Peyer's patch (tissue), 4 donors: ENCODE measurements around the gene TCF12. TPM values are rescaled to one million over a fixed set of nuclear protein-coding genes. Genes with fewer than 3 reads are reported as not detected.

ENCODE experiments used
- DNase-seq, 3 donors: peaks; one replicate each; pipeline ENCODE4 v3.0.0-alpha.2; 2017 to 2019
- H3K27ac ChIP-seq, 4 donors: fragments of 200-600 bp; sonication (generic); one replicate each; pipeline ENCODE4 v1.5.1; 2016 to 2019
- H3K27me3 ChIP-seq, 2 donors: fragments of 200-600 bp; sonication (generic); one replicate each; pipeline ENCODE4 v1.5.1; 2019
- H3K36me3 ChIP-seq, 3 donors: fragments of 200-600 bp; sonication (generic); one replicate each; pipeline ENCODE4 v1.5.1; 2016 to 2019
- H3K4me1 ChIP-seq, 4 donors: fragments of 200-600 bp; sonication (generic); one replicate each; pipeline ENCODE4 v1.5.1; 2016 to 2019
- H3K4me3 ChIP-seq, 4 donors: fragments of 200-600 bp; sonication (generic); 1 replicate in 3 of 4; 2 replicates in 1 of 4; pipeline ENCODE4 v1.5.1; 2016 to 2019; ENCODE audit warnings: mild to moderate bottlenecking in 1 of 4
- H3K9me3 ChIP-seq, 4 donors: fragments of 200-600 bp; sonication (generic); one replicate each; pipeline ENCODE4 v1.5.1; 2016 to 2019; ENCODE audit warnings: mild to moderate bottlenecking in 1 of 4
- CTCF ChIP-seq, 6 experiments: fragments of 450-650 bp in 4 of 6; fragments of 200-600 bp in 2 of 6; sonication (generic) in 1 of 6; IDR thresholded peaks; one replicate each; pipeline ENCODE4 v1.5.1; 2017 to 2019; ENCODE audit warnings: antibody characterized with exemption in 6 of 6, mild to moderate bottlenecking in 3 of 6, moderate library complexity in 1 of 6
- POLR2A ChIP-seq, 2 donors: fragments of 450-650 bp; IDR thresholded peaks; one replicate each; pipeline ENCODE4 v1.5.1; 2017; ENCODE audit warnings: antibody characterized with exemption in 2 of 2, mild to moderate bottlenecking in 2 of 2, moderate library complexity in 2 of 2
- total RNA-seq, 4 donors: library from RNA; depleted of rRNA; stranded (reverse); fragments of >200 nt; gene quantifications; one replicate each; pipeline ENCODE4 v1.1.0, GENCODE V29; 2016

TCF12 gene
- total RNA-seq, 4 donors from 2014 or later, result 98.4 to 815 (median 215) TPM

DNA sequence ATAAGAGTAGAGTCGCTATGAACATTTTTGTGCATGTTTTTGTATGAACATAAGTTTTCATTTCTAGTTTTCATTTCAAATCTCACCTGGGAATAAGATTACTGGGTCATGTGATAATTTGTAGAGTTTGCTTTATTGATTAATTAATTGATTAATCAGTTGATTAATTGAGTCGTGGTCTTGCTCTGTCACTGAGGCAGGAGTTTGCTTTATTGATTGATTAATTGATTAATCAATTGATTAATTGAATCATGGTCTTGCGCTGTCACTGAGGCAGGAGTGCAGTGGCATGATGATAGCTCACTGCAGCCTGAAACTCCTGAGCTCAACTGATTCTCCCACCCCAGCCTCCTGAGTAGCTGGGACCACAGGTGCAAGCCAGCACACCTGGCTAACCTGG is 111.6 kb downstream of the TCF12 start:
- no peak for TF ChIP-seq CTCF (IDR thresholded peaks at IDR 0.05)
- no peak for TF ChIP-seq POLR2A (IDR thresholded peaks at IDR 0.05)
- no peak overlapping the region for H3K27ac ChIP-seq
- DNase-seq, result no peak
- no peak overlapping the region for H3K4me3 ChIP-seq
- no peaks in the 10 kb centered on the region for H3K9me3 ChIP-seq
- H3K27me3 ChIP-seq, result no peaks in the 10 kb centered on the region
- H3K4me1 ChIP-seq, result peaks cover 0 to 4% (median 0%) of the 10 kb centered on the region in 4 donors
- H3K36me3 ChIP-seq, result no peaks in the 10 kb centered on the region

GRCh38 chr15:57031082-57031481 is 112.6 kb downstream of the TCF12 start:
- H3K4me1 ChIP-seq, result peaks cover 0 to 4% (median 0%) of the 10 kb centered on the region in 4 donors
- DNase-seq, result no peak
- TF ChIP-seq CTCF (IDR thresholded peaks at IDR 0.05) (no peak), POLR2A (IDR thresholded peaks at IDR 0.05) (no peak)
- no peaks in the 10 kb centered on the region for H3K27me3 ChIP-seq
- H3K36me3 ChIP-seq, result no peaks in the 10 kb centered on the region
- H3K27ac ChIP-seq, result no peak overlapping the region
- H3K4me3 ChIP-seq, result no peak overlapping the region
- H3K9me3 ChIP-seq, result no peaks in the 10 kb centered on the region

GRCh38 chr15:57031605-57032004 is 113.2 kb downstream of the TCF12 start:
- DNase-seq, result no peak
- H3K27ac ChIP-seq, result no peak overlapping the region
- H3K36me3 ChIP-seq, result no peaks in the 10 kb centered on the region
- TF ChIP-seq POLR2A (IDR thresholded peaks at IDR 0.05) (no peak), CTCF (IDR thresholded peaks at IDR 0.05) (no peak)
- no peaks in the 10 kb centered on the region for H3K27me3 ChIP-seq
- H3K4me1 ChIP-seq, result peaks cover 0 to 4% (median 0%) of the 10 kb centered on the region in 4 donors
- no peak overlapping the region for H3K4me3 ChIP-seq
- no peaks in the 10 kb centered on the region for H3K9me3 ChIP-seq

DNA sequence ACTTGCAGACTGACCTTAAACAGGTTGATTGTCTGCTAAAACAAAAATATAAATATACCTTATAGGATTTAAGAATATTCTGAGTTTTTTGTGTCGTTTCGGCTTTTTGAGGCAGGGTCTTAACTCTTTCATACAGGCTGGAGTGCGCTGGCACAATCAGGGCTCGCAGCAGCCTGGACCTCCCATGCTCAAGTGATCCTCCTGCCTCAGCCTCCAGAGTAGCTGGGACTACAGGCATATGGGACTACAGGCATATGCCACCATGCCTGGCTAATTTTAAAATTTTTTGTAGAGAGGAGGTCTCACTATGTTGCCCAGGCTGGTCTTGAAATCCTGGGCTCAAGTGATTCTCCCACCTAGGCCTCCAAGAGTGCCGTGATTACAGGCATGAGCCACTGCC is 113.9 kb downstream of the TCF12 start:
- no peaks in the 10 kb centered on the region for H3K9me3 ChIP-seq
- no peak overlapping the region for H3K27ac ChIP-seq
- DNase-seq, result no peak
- no peak overlapping the region for H3K4me3 ChIP-seq
- H3K4me1 ChIP-seq, result peaks cover 0 to 4% (median 0%) of the 10 kb centered on the region in 4 donors
- TF ChIP-seq POLR2A (IDR thresholded peaks at IDR 0.05), result no peak
- no peak for TF ChIP-seq CTCF (IDR thresholded peaks at IDR 0.05)
- no peaks in the 10 kb centered on the region for H3K36me3 ChIP-seq
- no peaks in the 10 kb centered on the region for H3K27me3 ChIP-seq

DNA sequence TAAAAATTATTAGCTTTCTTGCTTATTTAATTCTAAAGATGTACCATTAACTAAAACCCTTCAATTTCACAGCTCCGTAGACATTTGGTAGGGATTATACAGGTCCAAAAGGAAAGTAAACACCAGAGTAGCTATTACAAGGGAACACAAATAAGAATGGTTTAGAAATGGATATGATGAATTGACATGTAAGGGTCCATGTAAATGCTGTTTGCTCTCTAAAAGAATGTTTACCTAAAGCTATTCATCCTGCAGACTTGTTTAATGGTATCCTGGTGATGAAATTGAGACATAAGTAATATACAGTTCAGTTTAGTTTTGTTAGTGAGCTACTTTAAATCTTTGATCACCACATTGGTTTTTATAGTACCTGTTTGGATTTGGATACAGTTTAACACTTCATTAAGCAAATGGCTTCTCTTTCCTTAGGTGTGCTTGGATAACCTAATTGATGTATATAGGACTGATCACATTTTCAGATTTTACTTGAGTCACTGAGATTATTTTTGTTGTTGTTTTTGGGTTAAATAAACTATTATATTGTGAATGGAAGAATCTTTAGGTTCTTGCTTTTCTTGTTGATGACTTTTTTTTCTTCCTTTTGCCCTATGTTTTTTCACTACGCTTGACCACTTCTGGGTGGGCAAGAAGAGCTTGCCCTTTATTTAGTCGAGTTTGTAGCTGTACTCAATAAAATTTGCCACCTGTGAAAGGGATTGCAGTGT is 115.4 kb downstream of the TCF12 start:
- H3K36me3 ChIP-seq, result no peaks in the 10 kb centered on the region
- TF ChIP-seq POLR2A (IDR thresholded peaks at IDR 0.05) (no peak), CTCF (IDR thresholded peaks at IDR 0.05) (no peak)
- DNase-seq, result no peak
- H3K9me3 ChIP-seq, result no peaks in the 10 kb centered on the region
- H3K4me1 ChIP-seq, result peaks cover 0 to 4% (median 0%) of the 10 kb centered on the region in 4 donors
- H3K4me3 ChIP-seq, result no peak overlapping the region
- no peak overlapping the region for H3K27ac ChIP-seq
- H3K27me3 ChIP-seq, result no peaks in the 10 kb centered on the region
